GM12891 (cell line): Measurements from ENCODE around the gene APOC1.

Experiments used
- PAX5 ChIP-seq: IDR thresholded peaks from 2 replicates; pipeline ENCODE4 v1.6.1; 2011; ENCODE audit warnings: low read length, moderate library complexity, mild to moderate bottlenecking; ENCODE audit not compliant: insufficient read depth, severe bottlenecking
- POLR2A ChIP-seq: IDR thresholded peaks from 2 replicates; pipeline ENCODE4 v1.6.1; 2011; ENCODE audit warnings: low read depth, low read length, control low read depth
- POLR2AphosphoS5 ChIP-seq: IDR thresholded peaks from 2 replicates; pipeline ENCODE4 v1.6.1; 2011; ENCODE audit warnings: low read depth, low read length, control low read depth
- POU2F2 ChIP-seq: IDR thresholded peaks from 2 replicates; pipeline ENCODE4 v1.6.1; 2011; ENCODE audit warnings: low read depth, mild to moderate bottlenecking, control low read depth, low read length, moderate library complexity
- SPI1 ChIP-seq: IDR thresholded peaks from 2 replicates; pipeline ENCODE4 v1.6.1; 2011; ENCODE audit warnings: low read depth, low read length, control low read depth
- TAF1 ChIP-seq: IDR thresholded peaks from 2 replicates; pipeline ENCODE4 v1.6.1; 2011; ENCODE audit warnings: low read depth, low read length, control low read depth

GRCh38 chr19:44943801-44944249 is 29.4 kb downstream of the APOC1 start:
- 0 out of 2 replicates have a peak, but pooled peaks have one; percentile 41 for TF ChIP-seq POLR2A
- TF ChIP-seq TAF1 = 0 out of 2 replicates have a peak, but pooled peaks have one; percentile 36
- peak; percentile 54; the same call in 1 of the 2 replicates for TF ChIP-seq POLR2AphosphoS5
- peak; percentile 98 for TF ChIP-seq SPI1
- TF ChIP-seq POU2F2 = 0 out of 2 replicates have a peak, but pooled peaks have one; percentile 21
- TF ChIP-seq PAX5 = no peak
